Measurements from ENCODE around the gene CD22. TPM values are rescaled to one million over a fixed set of nuclear protein-coding genes. Genes with fewer than 3 reads are reported as not detected.
A peak's percentile ranks its signal among the peaks of the same experiment; 100 is the strongest.

Gene CD22
- total and polyA plus RNA-seq, 8 donors: 2.0 to 5.7 (median 4.0) TPM; not detected in 3

- WGBS, 5 donors: 74 to 86% (median 77%) methylated on average over 8 to 9 of the region's 9 CpGs
- peaks cover 0 to 19% (median 0%) of the 10 kb centered on the region in 4 donors for H3K4me1 ChIP-seq
- H3K4me3 ChIP-seq: no peak overlapping the region
- no peaks in the 10 kb centered on the region for H3K36me3 ChIP-seq
- H3K9me3 ChIP-seq: peaks cover 0 to under 1% (median 0%) of the 10 kb centered on the region in 4 donors
- no peak for DNase-seq
- H3K27me3 ChIP-seq: peaks cover 0 to 17% (median 0%) of the 10 kb centered on the region in 3 donors
- TF ChIP-seq POLR2A (IDR thresholded peaks at IDR 0.05): no peak
- TF ChIP-seq EP300 (IDR thresholded peaks at IDR 0.05): no peak
- H3K27ac ChIP-seq: no peak overlapping the region
- intact Hi-C loops (cut with DNase I; ENCODE audit: low total_unique reads): no loop called here
These were observed 12.4 kb upstream of the CD22 start for GRCh38 chr19:35316560-35316959.

- DNase-seq: no peak
- no peak for TF ChIP-seq POLR2A (IDR thresholded peaks at IDR 0.05)
- no peak for TF ChIP-seq EP300 (IDR thresholded peaks at IDR 0.05)
- TF ChIP-seq CTCF (IDR thresholded peaks at IDR 0.05): no peak
- no peak for TF ChIP-seq POLR2AphosphoS5 (IDR thresholded peaks at IDR 0.05)
- H3K36me3 ChIP-seq: no peaks in the 10 kb centered on the region
- no peak overlapping the region for H3K4me3 ChIP-seq
- intact Hi-C loops (cut with DNase I; ENCODE audit: low total_unique reads): no loop called here
- peak overlapping the region in 1 of 5 donors; percentile 39 for H3K27ac ChIP-seq
- H3K27me3 ChIP-seq: peaks cover 0 to 14% (median 0%) of the 10 kb centered on the region in 3 donors
- WGBS, 5 donors: 73 to 84% (median 81%) methylated on average over 7 of the region's 7 CpGs
- H3K9me3 ChIP-seq: peaks cover 0 to 9% (median 8%) of the 10 kb centered on the region in 4 donors
- H3K4me1 ChIP-seq: peaks cover 0 to 19% (median 0%) of the 10 kb centered on the region in 4 donors
These were observed 11.4 kb upstream of the CD22 start for GRCh38 chr19:35317464-35318043.

- no peak overlapping the region for H3K4me3 ChIP-seq
- intact Hi-C loops (cut with DNase I; ENCODE audit: low total_unique reads): no loop called here
- no peaks in the 10 kb centered on the region for H3K36me3 ChIP-seq
- peaks cover 0 to 14% (median 0%) of the 10 kb centered on the region in 3 donors for H3K27me3 ChIP-seq
- TF ChIP-seq POLR2A (IDR thresholded peaks at IDR 0.05) (no peak), CTCF (IDR thresholded peaks at IDR 0.05) (no peak), POLR2AphosphoS5 (IDR thresholded peaks at IDR 0.05) (peak in 1 of 3 donors; percentile 33)
- H3K27ac ChIP-seq: peak overlapping the region in 2 of 5 donors; percentile 34 to 39
- H3K9me3 ChIP-seq: peaks cover 0 to 10% (median 8%) of the 10 kb centered on the region in 4 donors
- peaks cover 0 to 19% (median 0%) of the 10 kb centered on the region in 4 donors for H3K4me1 ChIP-seq
- peak; percentile 32 to 39 for DNase-seq
- WGBS, 5 donors: 52 to 67% (median 63%) methylated on average over 12 to 16 of the region's 16 CpGs
These were observed 10.1 kb upstream of the CD22 start for GRCh38 chr19:35318679-35319448.

- TF ChIP-seq POLR2A (IDR thresholded peaks at IDR 0.05) (no peak), POLR2AphosphoS5 (IDR thresholded peaks at IDR 0.05) (no peak), EP300 (IDR thresholded peaks at IDR 0.05) (no peak), CTCF (IDR thresholded peaks at IDR 0.05) (no peak)
- Histone ChIP-seq H3K27ac (peak overlapping the region in 1 of 5 donors; percentile 46), H3K4me1 (peaks cover 0 to 19% (median 0%) of the 10 kb centered on the region in 4 donors), H3K27me3 (peaks cover 0 to 9% (median 0%) of the 10 kb centered on the region in 3 donors), H3K36me3 (no peaks in the 10 kb centered on the region), H3K4me3 (no peak overlapping the region), H3K9me3 (peaks cover 0 to 10% (median 8%) of the 10 kb centered on the region in 4 donors)
- intact Hi-C loops (cut with DNase I; ENCODE audit: low total_unique reads): no loop called here
- no peak for DNase-seq
- 61 to 75% (median 70%) methylated on average over 12 of the region's 12 CpGs for WGBS, 5 donors
These were observed 8.8 kb upstream of the CD22 start for GRCh38 chr19:35320065-35320713.
